Thoracic aorta (tissue), 2 donors: Measurements from ENCODE around the gene SLC9A3. TPM values are rescaled to one million over a fixed set of nuclear protein-coding genes. Genes with fewer than 3 reads are reported as not detected.

Experiments
- ATAC-seq: fragments of 150-250 bp; one replicate; pipeline ENCODE4 v1.8.0; 2017; ENCODE audit warnings: low read depth; ENCODE audit not compliant: insufficient number of reproducible peaks, low FRiP score
- DNase-seq: peaks from one replicate; pipeline ENCODE4 v3.0.0-alpha.2; 2020; ENCODE audit warnings: low spot score
- H3K27ac ChIP-seq, 2 donors: fragments of 200-600 bp; sonication (generic); 1 replicate in 1 of 2; 2 replicates in 1 of 2; pipeline ENCODE4 v1.5.1; 2016; ENCODE audit warnings: mild to moderate bottlenecking in 2 of 2, moderate library complexity in 2 of 2
- H3K27me3 ChIP-seq: fragments of 200-600 bp; sonication (generic); replicated peaks from 2 replicates; pipeline ENCODE4 v1.6.0; 2016; ENCODE audit warnings: mild to moderate bottlenecking; ENCODE audit not compliant: insufficient read depth
- H3K36me3 ChIP-seq: fragments of 200-600 bp; sonication (generic); one replicate; pipeline ENCODE4 v1.5.1; 2016
- H3K4me1 ChIP-seq, 2 donors: fragments of 200-600 bp; sonication (generic); 1 replicate in 1 of 2; 2 replicates in 1 of 2; pipeline versions ENCODE4 v1.5.1 to v1.6.0; 2016; ENCODE audit warnings: low read depth in 2 of 2, mild to moderate bottlenecking in 1 of 2; ENCODE audit not compliant: control insufficient read depth in 1 of 2
- H3K4me3 ChIP-seq: fragments of 200-600 bp; sonication (generic); 2 replicates; pipeline ENCODE4 v1.5.1; 2016; ENCODE audit warnings: mild to moderate bottlenecking
- H3K9me3 ChIP-seq: fragments of 200-600 bp; sonication (generic); 2 replicates; pipeline ENCODE4 v1.5.1; 2016
- CTCF ChIP-seq: fragments of 200-600 bp; sonication (generic); IDR thresholded peaks from one replicate; pipeline ENCODE4 v1.5.1; 2019; ENCODE audit warnings: antibody characterized with exemption
- total RNA-seq, 2 donors: library from RNA; depleted of rRNA; stranded (reverse); fragments of >200 nt; gene quantifications; one replicate each; pipeline versions ENCODE4 v1.1.0 to v1.2.3, GENCODE V29; 2016

SLC9A3 gene
- total RNA-seq, 2 donors from 2014 or later, result 1.6 to 1.8 TPM

GRCh38 chr5:492314-492893 is 31.8 kb downstream of the SLC9A3 start:
- no peak overlapping the region for H3K27ac ChIP-seq
- no peak for DNase-seq
- H3K36me3 ChIP-seq, result no peaks in the 10 kb centered on the region
- no peaks in the 10 kb centered on the region for H3K9me3 ChIP-seq
- TF ChIP-seq CTCF, result no peak
- ATAC-seq, result no peak
- no peaks in the 10 kb centered on the region for H3K27me3 ChIP-seq
- H3K4me1 ChIP-seq, result no peaks in the 10 kb centered on the region
- H3K4me3 ChIP-seq, result no peak overlapping the region

- Histone ChIP-seq H3K27me3 (no peaks in the 10 kb centered on the region), H3K27ac (no peak overlapping the region), H3K36me3 (no peaks in the 10 kb centered on the region), H3K4me1 (no peaks in the 10 kb centered on the region), H3K4me3 (no peak overlapping the region), H3K9me3 (no peaks in the 10 kb centered on the region)
- DNase-seq (no peak), ATAC-seq (no peak)
- TF ChIP-seq CTCF, result no peak
Observed at GRCh38 chr5:491856-492155, 32.4 kb downstream of the SLC9A3 start.

GRCh38 chr5:491119-491855 is 33.0 kb downstream of the SLC9A3 start:
- TF ChIP-seq CTCF, result no peak
- Histone ChIP-seq H3K4me1 (no peaks in the 10 kb centered on the region), H3K4me3 (no peak overlapping the region), H3K9me3 (no peaks in the 10 kb centered on the region), H3K27ac (no peak overlapping the region), H3K36me3 (no peaks in the 10 kb centered on the region), H3K27me3 (no peaks in the 10 kb centered on the region)
- ATAC-seq (no peak), DNase-seq (no peak)

GRCh38 chr5:490116-491106 is 33.8 kb downstream of the SLC9A3 start:
- no peak overlapping the region for H3K27ac ChIP-seq
- no peak overlapping the region for H3K4me3 ChIP-seq
- H3K9me3 ChIP-seq, result no peaks in the 10 kb centered on the region
- no peak for ATAC-seq
- no peak for TF ChIP-seq CTCF
- H3K36me3 ChIP-seq, result no peaks in the 10 kb centered on the region
- no peaks in the 10 kb centered on the region for H3K4me1 ChIP-seq
- no peak for DNase-seq
- no peaks in the 10 kb centered on the region for H3K27me3 ChIP-seq

GRCh38 chr5:489689-490080 is 34.6 kb downstream of the SLC9A3 start:
- Histone ChIP-seq H3K9me3 (no peaks in the 10 kb centered on the region), H3K4me1 (no peaks in the 10 kb centered on the region), H3K36me3 (no peaks in the 10 kb centered on the region), H3K4me3 (no peak overlapping the region), H3K27me3 (no peaks in the 10 kb centered on the region), H3K27ac (no peak overlapping the region)
- no peak for ATAC-seq
- no peak for TF ChIP-seq CTCF
- DNase-seq, result no peak
